GM18858 (cell line): ENCODE data around the gene PLK1.
"Not testable (repeated sequence)": the region's sequence is repeated elsewhere in the genome, so short reads cannot be mapped to it uniquely, and the experiment has no call there.

Experiments
- ATAC-seq: cut with Tn5 transposase; IDR thresholded peaks from one replicate; pipeline ENCODE4 v1.9.1; 2021; ENCODE audit not compliant: unreplicated experiment

PLK1 gene

GRCh38 chr16:23706439-23706838 lies 27.8 kb downstream of the PLK1 start:
- no peak for ATAC-seq

- ATAC-seq, result no peak
Measured at GRCh38 chr16:23709536-23709935, 30.8 kb downstream of the PLK1 start.

- no peak for ATAC-seq
Measured at GRCh38 chr16:23710008-23710407, 31.3 kb downstream of the PLK1 start.

DNA sequence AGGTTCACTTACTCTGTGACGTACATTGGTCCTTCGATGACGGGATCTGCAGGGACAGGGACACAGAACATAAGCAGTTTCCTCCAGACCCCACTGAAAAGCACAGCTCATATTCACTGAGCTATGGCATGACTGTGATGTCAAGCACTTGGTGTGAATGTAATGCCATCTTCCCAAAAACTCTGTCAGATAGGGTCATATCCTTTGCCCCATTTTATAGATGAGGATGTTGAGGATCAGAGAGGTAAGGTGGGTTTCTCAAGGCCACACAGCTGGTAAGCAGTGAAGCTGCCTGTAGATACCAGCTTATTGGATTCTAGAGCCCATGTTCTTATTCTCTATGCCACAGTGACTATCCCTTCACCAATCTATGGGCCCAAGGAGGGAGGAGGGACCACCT lies 31.8 kb downstream of the PLK1 start:
- ATAC-seq, result no peak

GRCh38 chr16:23711785-23712184 lies 33.1 kb downstream of the PLK1 start:
- ATAC-seq, result no peak

GRCh38 chr16:23712976-23713375 lies 34.3 kb downstream of the PLK1 start, which contains the start of gene ERN2:
TSS of gene ERN2 (minus strand) at chr16:23713222. CDS start at chr16:23713187, 35 bp downstream.
- no peak for ATAC-seq

GRCh38 chr16:23716484-23716883 lies 37.8 kb downstream of the PLK1 start:
- ATAC-seq, result no peak

GRCh38 chr16:23722613-23723240 lies 44.0 kb downstream of the PLK1 start:
- not testable (repeated sequence) for ATAC-seq

GRCh38 chr16:23724096-23724784 lies 45.6 kb downstream of the PLK1 start:
- no peak for ATAC-seq

DNA sequence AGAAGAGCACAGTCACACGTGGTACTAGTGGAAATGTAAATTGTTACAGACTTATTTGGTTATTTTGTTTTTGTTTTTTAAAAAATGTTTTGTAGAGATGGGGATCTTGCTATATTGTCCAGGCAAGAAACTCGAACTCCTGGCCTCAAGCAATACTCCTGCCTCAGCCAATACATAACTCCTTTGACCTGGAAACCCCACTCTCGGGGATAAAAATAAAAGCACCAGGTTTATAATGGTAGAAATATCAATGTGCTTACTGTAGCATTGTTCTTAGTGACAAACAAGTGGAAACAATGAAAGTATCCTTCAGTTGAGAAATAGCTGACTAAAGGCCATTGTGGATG lies 46.1 kb downstream of the PLK1 start:
- ATAC-seq, result no peak

DNA sequence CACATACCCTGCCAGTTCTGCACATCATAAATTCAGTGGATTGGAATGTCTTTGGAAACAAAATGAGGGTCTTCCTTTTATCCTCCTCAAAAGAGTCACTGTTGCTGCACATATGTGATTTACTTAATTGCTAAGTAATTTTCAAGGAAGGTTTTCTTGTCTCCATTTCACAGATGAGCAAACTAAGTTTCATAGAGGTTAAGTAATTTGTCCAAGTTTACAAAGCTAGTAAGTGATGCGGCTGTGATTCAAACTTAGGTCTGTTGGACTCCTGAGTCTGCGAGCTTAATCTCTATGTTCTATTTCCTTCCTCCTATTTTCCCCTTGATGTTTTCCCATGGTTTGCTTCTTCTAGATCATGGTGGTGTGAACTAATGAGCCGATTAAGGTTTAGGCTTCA lies 48.0 kb downstream of the PLK1 start:
- ATAC-seq, result no peak

GRCh38 chr16:23728112-23728477 lies 49.4 kb downstream of the PLK1 start:
- no peak for ATAC-seq

GRCh38 chr16:23729503-23730424 lies 51.1 kb downstream of the PLK1 start:
- no peak for ATAC-seq

DNA sequence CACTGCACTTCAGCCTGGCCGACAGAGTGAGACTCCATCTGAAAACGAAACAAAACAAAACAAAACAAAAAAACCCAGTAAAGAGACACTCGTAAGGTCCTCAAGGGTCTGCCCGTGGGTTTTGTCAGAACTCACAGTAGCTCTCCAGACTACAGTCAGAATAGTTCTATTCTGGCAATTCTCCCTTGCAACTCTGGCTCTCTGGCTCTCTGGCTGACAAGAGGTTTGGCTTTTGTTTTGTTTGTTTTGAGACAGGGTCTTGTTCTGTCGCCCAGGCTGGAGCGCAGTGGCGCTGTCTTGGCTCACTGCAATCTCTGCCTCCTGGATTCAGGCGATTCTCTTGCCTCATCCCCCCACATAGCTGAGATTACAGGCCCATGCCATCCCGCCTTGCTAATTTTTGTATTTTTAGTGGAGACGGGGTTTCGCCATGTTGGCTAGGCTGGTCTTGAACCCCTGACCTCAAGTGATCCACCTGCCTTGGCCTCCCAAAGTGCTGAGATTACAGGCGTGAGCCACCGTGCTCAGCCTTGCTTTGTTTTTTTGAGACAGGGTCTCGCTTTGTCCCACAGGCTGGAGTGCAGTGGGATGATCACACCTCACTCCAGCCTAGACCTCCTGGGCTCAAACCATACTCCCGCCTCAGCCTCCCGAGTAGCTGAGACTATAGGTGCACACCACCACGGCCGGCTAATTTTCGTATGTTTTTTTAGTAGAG lies 55.6 kb downstream of the PLK1 start:
- ATAC-seq, result no peak

DNA sequence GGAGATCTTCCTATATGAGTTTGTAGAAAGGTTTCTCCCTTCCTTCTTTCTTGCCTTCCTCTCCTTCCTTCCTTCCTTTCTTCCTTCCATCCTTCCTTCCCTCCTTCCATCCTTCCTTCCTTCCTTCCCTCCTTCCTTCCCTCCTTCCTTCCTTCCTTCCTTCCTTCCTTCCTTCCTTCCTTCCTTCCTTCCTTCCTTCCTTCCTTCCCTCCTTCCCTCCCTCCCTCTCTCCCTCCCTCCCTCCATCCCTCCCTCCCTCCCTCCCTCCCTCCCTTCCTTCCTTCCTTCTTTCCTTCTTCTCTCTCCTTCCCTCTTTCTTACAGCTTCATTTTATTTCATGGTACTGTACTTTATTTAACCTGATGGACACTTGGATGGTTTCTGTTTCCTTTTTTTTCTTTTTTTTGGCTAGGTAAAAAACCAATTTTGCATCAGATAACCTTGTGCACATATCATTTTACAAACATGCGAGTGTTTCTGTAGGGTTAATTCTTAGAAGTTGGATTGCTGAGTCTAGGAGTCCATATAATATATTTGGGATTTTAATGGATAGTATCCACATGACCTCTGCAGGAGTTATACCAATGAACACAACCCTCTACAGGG lies 58.8 kb downstream of the PLK1 start:
- not testable (repeated sequence) for ATAC-seq

DNA sequence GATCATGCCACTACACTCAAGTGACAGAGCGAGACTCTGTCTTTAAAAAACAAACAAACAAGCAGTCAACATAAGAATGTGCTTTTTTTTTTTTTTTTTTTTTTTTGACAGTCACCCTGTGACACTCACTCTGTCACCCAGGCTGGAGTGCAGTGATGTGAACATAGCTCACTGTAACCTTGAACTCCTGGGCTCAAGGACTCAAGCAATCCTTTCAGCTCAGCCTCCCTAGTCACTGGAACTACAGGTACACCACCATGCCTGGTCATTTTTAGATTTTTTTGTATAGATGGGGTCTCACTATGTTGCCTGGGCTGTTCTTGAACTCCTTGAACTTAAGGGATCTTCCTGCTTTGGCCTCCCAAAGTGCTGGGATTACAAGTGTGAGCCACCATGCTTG lies 60.8 kb downstream of the PLK1 start:
- ATAC-seq, result no peak
